Fibroblast of skin of back (primary cell): ENCODE results near the gene FIBIN.

ENCODE experiments used
- DNase-seq: peaks from one replicate; pipeline ENCODE4 v3.0.0-alpha.2; 2013

FIBIN gene

GRCh38 chr11:27024865-27025264 is 31.0 kb downstream of the FIBIN start:
- no peak for DNase-seq

DNA sequence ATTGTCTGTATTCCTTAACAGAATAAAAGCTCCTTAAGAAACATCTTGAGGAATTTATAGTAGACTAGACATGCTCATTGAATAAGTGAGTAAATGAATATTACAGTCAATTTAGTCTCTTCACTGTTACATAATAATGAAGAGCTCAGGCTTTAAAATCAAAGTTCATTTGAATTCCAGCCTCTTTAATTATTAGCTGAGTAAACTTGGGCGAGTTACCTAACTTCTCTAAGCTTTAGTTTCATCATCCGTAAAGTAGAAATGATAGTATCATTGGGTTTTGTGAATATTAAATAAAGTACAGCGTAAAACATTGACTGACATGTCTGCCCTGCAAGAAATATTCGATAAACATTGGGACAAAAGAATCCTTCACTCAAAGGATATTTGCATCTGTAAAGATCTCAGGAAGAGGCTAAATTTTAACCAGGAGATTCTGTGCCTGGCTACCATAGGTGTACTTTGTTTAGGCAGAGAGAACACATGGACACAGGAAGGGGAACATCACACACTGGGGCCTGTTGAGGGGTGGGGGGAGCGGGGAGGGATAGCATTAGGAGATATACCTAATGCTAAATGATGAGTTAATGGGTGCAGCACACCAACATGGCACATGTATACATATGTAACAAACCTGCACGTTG is 31.5 kb downstream of the FIBIN start:
- DNase-seq: no peak

- DNase-seq: no peak
These were observed 32.2 kb downstream of the FIBIN start for GRCh38 chr11:27025957-27026733.

GRCh38 chr11:27028561-27028965 is 34.7 kb downstream of the FIBIN start:
- peak; percentile 41 for DNase-seq

DNA sequence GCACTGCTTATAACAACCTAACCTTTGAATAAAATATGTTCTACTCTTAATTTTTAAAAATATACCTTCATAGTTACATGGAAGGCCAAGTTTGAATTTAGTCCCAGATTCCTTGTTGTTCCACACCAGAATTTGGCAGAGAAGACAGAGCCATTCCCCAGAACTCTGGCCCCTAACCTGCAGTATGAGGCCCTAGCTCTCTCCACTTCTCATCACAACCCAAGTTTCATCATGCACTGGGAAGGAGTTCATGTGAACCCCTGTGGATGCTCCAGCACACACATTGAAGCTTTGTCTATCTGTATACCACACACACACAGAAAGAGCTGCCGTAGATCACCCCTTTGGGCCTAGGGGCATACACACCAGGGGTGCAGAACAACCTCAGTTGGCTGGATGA is 36.1 kb downstream of the FIBIN start:
- DNase-seq: no peak

- DNase-seq: no peak
These were observed 37.8 kb downstream of the FIBIN start for GRCh38 chr11:27031754-27032153.

DNA sequence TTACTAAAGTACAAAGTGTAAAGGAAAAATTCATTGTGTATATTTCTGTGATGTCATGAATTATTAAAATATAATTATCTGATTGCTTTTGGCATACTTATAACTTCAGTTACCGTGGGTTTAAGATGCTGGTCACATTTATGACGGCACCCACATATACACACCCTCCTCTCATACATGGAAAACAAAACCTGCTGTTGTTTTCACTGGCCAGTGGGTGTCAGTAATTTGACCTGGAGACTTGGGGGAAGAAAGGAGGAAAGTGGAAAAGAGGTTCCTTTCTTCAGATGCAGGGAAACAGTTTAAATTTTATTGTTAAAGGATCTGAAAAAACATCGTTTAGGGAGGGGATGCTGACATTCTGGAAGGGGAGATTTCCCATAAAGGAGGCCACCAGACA is 46.0 kb downstream of the FIBIN start:
- DNase-seq: no peak

DNA sequence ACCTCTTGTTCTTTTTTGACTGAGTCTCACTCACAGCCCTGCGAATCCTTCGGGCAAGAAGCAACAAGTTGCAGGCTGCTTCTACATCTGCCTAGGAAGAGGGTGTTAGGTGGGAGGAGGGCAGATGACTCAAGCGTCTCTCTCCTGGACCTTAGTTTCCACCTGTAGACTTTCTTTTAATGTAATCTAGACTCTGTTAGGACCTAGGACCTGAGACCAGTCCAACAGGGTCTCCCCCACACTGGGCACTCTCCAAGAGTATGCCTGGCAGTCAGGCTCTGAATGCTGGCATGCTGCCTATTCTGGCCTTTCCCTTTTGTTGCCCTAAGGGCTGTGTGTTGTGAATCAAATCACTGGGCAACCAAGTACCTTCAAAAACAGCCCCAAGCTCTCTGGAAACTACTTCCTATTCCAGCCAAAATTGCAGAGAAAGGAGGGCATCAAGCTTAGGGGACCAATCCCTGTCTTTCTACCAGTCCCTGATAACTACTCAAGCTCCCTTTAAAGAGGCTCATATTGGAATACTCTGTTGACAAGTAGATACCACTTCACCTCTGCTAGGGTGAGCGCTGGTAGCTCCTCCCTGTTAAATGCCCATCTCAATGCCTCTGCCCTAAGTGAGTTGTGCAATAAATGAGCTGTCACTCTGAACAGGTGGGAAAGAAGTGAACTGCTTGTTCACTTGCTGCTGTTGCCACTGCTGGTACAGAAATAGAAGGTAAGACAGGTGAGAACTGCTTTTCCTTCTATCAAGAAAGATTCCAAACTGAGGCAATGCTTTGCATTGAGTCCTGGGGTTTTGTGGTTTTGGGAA is 46.6 kb downstream of the FIBIN start, which contains the start of gene BBOX1:
TSS of gene BBOX1 (plus strand) at position 514 of the 814 bp plus-strand sequence. CDS start 14,616 bp downstream, outside the sequence.
- no peak for DNase-seq

GRCh38 chr11:27041141-27041899 is 47.4 kb downstream of the FIBIN start:
- DNase-seq: no peak
